K562 (cell line): ENCODE results near the gene EPHB3. TPM values are rescaled to one million over a fixed set of nuclear protein-coding genes. Genes with fewer than 3 reads are reported as not detected.

ENCODE experiments used
- ATAC-seq: fragments of 200-7000 bp; cut with Tn5 transposase; 3 replicates; pipeline ENCODE4 v1.9.1; 2020; ENCODE audit warnings: moderate library complexity
- BruUV-seq: library from RNA; stranded (reverse); fragments of 400-500 nt; replicated peaks from 2 replicates; lab custom pipeline; 2021; lab: Mats Ljungman, UMichigan
- CTCF ChIA-PET: fragments of 300-600 bp; formaldehyde crosslinking; extraction: SDS; loops from one replicate; lab custom pipeline; 2021; ENCODE audit warnings: low intra/inter-chr PET ratio; lab: Yijun Ruan, JAX
- POLR2A ChIA-PET: fragments of 300-600, 350-650 bp; sonication (Branson Sonifier 250); formaldehyde crosslinking; extraction: SDS; loops from one replicate; lab custom pipeline; 2021; ENCODE audit warnings: antibody characterized with exemption, inconsistent platforms; lab: Yijun Ruan, JAX
- DNase-seq, 4 experiments: peaks; one replicate each; pipeline versions ENCODE4 v3.0.0 to v3.0.0-alpha.2; 2011 to 2018; ENCODE audit warnings: low spot score in 3 of 4, mixed read lengths in 3 of 4; ENCODE audit errors: extremely low read depth in 1 of 4
- FAIRE-seq: peaks from 2 replicates; lab custom pipeline; 2011; peaks lifted over from hg19 to GRCh38; lab: Jason Lieb, UNC
- H2AFZ ChIP-seq: 2 replicates; pipeline ENCODE4 v1.6.0; 2011; ENCODE audit warnings: low read depth, low read length, control low read depth, inconsistent platforms
- H3K27ac ChIP-seq: fragments of 200-600 bp; 3 replicates; pipeline ENCODE4 v1.8.0; 2011; ENCODE audit warnings: low read depth, mild to moderate bottlenecking, control low read depth, inconsistent platforms, low read length, moderate library complexity, mixed read lengths; ENCODE audit errors: extremely low read depth
- H3K27me3 ChIP-seq, 2 experiments: fragments of 300-600 bp in 1 of 2; 2 replicates in 1 of 2; 3 replicates in 1 of 2; pipeline versions ENCODE4 v1.6.0 to v1.8.0; 2011; ENCODE audit warnings: inconsistent platforms in 2 of 2, low read length in 2 of 2, mild to moderate bottlenecking in 1 of 2, mixed read lengths in 1 of 2, moderate library complexity in 1 of 2; ENCODE audit not compliant: control insufficient read depth in 2 of 2, insufficient read depth in 2 of 2
- H3K36me3 ChIP-seq: fragments of 300-600 bp; 3 replicates; pipeline ENCODE4 v1.8.0; 2011; ENCODE audit warnings: mild to moderate bottlenecking, low read length, inconsistent platforms; ENCODE audit not compliant: control insufficient read depth, insufficient read depth
- H3K4me1 ChIP-seq, 2 experiments: fragments of 200-600 bp in 1 of 2; replicated peaks in 1 of 2; 2 replicates in 1 of 2; 3 replicates in 1 of 2; pipeline versions ENCODE4 v1.5.1 to v1.8.0; 2011; ENCODE audit warnings: inconsistent platforms in 2 of 2, low read length in 2 of 2, mild to moderate bottlenecking in 1 of 2, mixed read lengths in 1 of 2, moderate library complexity in 1 of 2; ENCODE audit not compliant: control insufficient read depth in 2 of 2, insufficient read depth in 2 of 2
- H3K4me2 ChIP-seq: 2 replicates; pipeline ENCODE4 v1.6.1; 2011; ENCODE audit warnings: low read length, control low read depth, inconsistent platforms, mixed read lengths; ENCODE audit not compliant: insufficient read depth
- H3K4me3 ChIP-seq: fragments of 200-600 bp; sonication (generic), shearing (Covaris generic); 2 replicates; pipeline ENCODE4 v1.5.1; 2016; ENCODE audit warnings: control low read depth, inconsistent platforms
- H3K79me2 ChIP-seq: fragments of 200-600 bp; 3 replicates; pipeline ENCODE4 v1.8.0; 2011; ENCODE audit warnings: low read length, inconsistent platforms; ENCODE audit not compliant: control insufficient read depth, insufficient read depth
- H3K9ac ChIP-seq, 2 experiments: 2 replicates each; pipeline versions ENCODE4 v1.6.0 to v1.6.1; 2011; ENCODE audit warnings: low read depth in 2 of 2, low read length in 2 of 2, control low read depth in 1 of 2, inconsistent platforms in 1 of 2, mild to moderate bottlenecking in 1 of 2, mixed read lengths in 1 of 2; ENCODE audit not compliant: insufficient read depth in 1 of 2
- H3K9me1 ChIP-seq: one replicate; pipeline ENCODE4 v1.6.0; 2011; ENCODE audit warnings: inconsistent platforms, mild to moderate bottlenecking, low read length, moderate library complexity; ENCODE audit not compliant: control insufficient read depth, insufficient read depth
- H3K9me3 ChIP-seq: replicated peaks from 2 replicates; pipeline ENCODE4 v1.5.1; 2011; ENCODE audit warnings: low read depth, low read length, inconsistent platforms; ENCODE audit not compliant: control insufficient read depth, insufficient read depth
- H4K20me1 ChIP-seq: replicated peaks from 2 replicates; pipeline ENCODE4 v1.6.1; 2011; ENCODE audit warnings: low read length, inconsistent platforms, mixed read lengths; ENCODE audit not compliant: control insufficient read depth, insufficient read depth
- ARID3B ChIP-seq: fragments of 250-450 bp; sonication (Bioruptor Pico); IDR thresholded peaks from 2 replicates; pipeline ENCODE4 v1.4.0; 2020; ENCODE audit warnings: borderline replicate concordance
- CHD4 ChIP-seq: fragments of 200-600 bp; sonication (generic); IDR thresholded peaks from 3 replicates; pipeline ENCODE4 v1.6.1; 2012; ENCODE audit warnings: low read depth, mild to moderate bottlenecking, mixed read lengths, low read length, inconsistent platforms; ENCODE audit not compliant: insufficient read depth, insufficient replicate concordance, poor library complexity, severe bottlenecking
- ERF ChIP-seq: fragments of 450-650 bp; formaldehyde crosslinking; IDR thresholded peaks from 2 replicates; pipeline ENCODE4 v1.4.0; 2020; ENCODE audit warnings: mild to moderate bottlenecking, mixed read lengths
- FUS ChIP-seq: fragments of 200-400 bp; formaldehyde crosslinking; optimal IDR thresholded peaks from 2 replicates; pipeline ENCODE3; 2017; ENCODE audit warnings: low read depth, low read length
- MBD2 ChIP-seq: sonication (generic); IDR thresholded peaks from 2 replicates; pipeline ENCODE4 v1.6.1; 2016; ENCODE audit warnings: low read depth, borderline replicate concordance
- MNT ChIP-seq, 2 experiments: fragments of 450-650 bp; conservative IDR thresholded peaks; 2 replicates each; pipeline ENCODE4 v1.6.1; 2017; ENCODE audit warnings: mild to moderate bottlenecking in 2 of 2, moderate library complexity in 2 of 2
- NR3C1 ChIP-seq: sonication (generic); formaldehyde crosslinking; IDR thresholded peaks from 2 replicates; pipeline ENCODE4 v1.8.1; 2022; ENCODE audit warnings: missing genetic modification reagents
- PCBP2 ChIP-seq: fragments of 200-400 bp; formaldehyde crosslinking; IDR thresholded peaks from 2 replicates; pipeline ENCODE4 v1.6.1; 2018; ENCODE audit warnings: low read length, low read depth, mild to moderate bottlenecking, moderate library complexity; ENCODE audit not compliant: poor library complexity, severe bottlenecking
- PHB ChIP-seq: fragments of 250-450 bp; sonication (Bioruptor Pico); IDR thresholded peaks from 2 replicates; pipeline ENCODE4 v1.5.0; 2021
- SIN3A ChIP-seq, 2 experiments: fragments of 150-350 bp in 1 of 2; IDR thresholded peaks; 2 replicates each; pipeline ENCODE4 v1.6.1; 2011 to 2016; ENCODE audit warnings: borderline replicate concordance in 2 of 2, low read depth in 2 of 2, low read length in 2 of 2, mild to moderate bottlenecking in 2 of 2, moderate library complexity in 2 of 2; ENCODE audit not compliant: control insufficient read depth in 1 of 2
- SMARCA5 ChIP-seq: fragments of 450-650 bp; IDR thresholded peaks from 2 replicates; pipeline ENCODE4 v1.6.1; 2016
- STAT5B ChIP-seq: fragments of 250-450 bp; sonication (Bioruptor Pico); IDR thresholded peaks from 2 replicates; pipeline ENCODE4 v1.8.0; 2021; ENCODE audit warnings: mild to moderate bottlenecking, inconsistent platforms
- THAP7 ChIP-seq: fragments of 250-450 bp; sonication (Bioruptor Pico); IDR thresholded peaks from 2 replicates; pipeline ENCODE4 v1.5.0; 2021
- ZBTB7A ChIP-seq: IDR thresholded peaks from 2 replicates; pipeline ENCODE4 v1.6.1; 2011; ENCODE audit warnings: low read depth, mild to moderate bottlenecking, low read length, moderate library complexity, borderline replicate concordance; ENCODE audit not compliant: control insufficient read depth
- ZNF740 ChIP-seq, 3 experiments: fragments of 200-800 bp in 1 of 3; sonication (Bioruptor generic) in 1 of 3; sonication (generic) in 1 of 3; formaldehyde crosslinking in 1 of 3; IDR thresholded peaks; 2 replicates each; pipeline versions ENCODE4 v1.6.1 to v1.8.0; 2016 to 2022; ENCODE audit warnings: mild to moderate bottlenecking in 2 of 3, missing compliant biosample characterization in 2 of 3, missing genetic modification characterization in 2 of 3, missing genetic modification reagents in 1 of 3
- WGBS: fragments of 100-300 bp; shearing (Covaris generic); methylation state at CpG from one replicate; pipeline ENCODE4 v1.1.6; 2016; ENCODE audit warnings: low coverage, mixed read lengths; ENCODE audit not compliant: insufficient coverage; ENCODE audit errors: missing lambda C conversion rate; 5-methylcytosine and 5-hydroxymethylcytosine counted together
- in situ Hi-C: fragments of 300-500 bp; cut with MboI; formaldehyde crosslinking; loops from 4 replicates; pipeline ENCODE4 v1.15.0; 2018; ENCODE audit warnings: inconsistent platforms, mixed read lengths
- intact Hi-C: fragments of 100-400 bp; cut with micrococcal nuclease; formaldehyde crosslinking; loops from 2 replicates; pipeline ENCODE4 v1.14.2; 2022
- polyA plus RNA-seq, 8 experiments: library from polyadenylated mRNA; depleted of rRNA in 4 of 8; stranded (reverse) in 5 of 8; unstranded in 3 of 8; fragments of >200 nt; fragmentation: Nextera tagmentation in 2 of 8; fragmentation: Illumina TruSeq in 1 of 8; extraction: Ambion mirVana in 2 of 8; extraction: Trizol in 1 of 8; gene quantifications; 2 replicates each; pipeline versions ENCODE4 v1.2.1 to v1.2.3, GENCODE V29; 2011 to 2014; ENCODE audit warnings: inconsistent platforms in 1 of 8, missing spikeins in 1 of 8
- total RNA-seq, 7 experiments: library from RNA; depleted of rRNA in 6 of 7; stranded (reverse); fragments of >200 nt in 6 of 7; fragmentation: Illumina TruSeq in 2 of 7; extraction: Trizol in 2 of 7; gene quantifications; 2 replicates each; pipeline versions ENCODE4 v1.2.1 to v1.2.3, GENCODE V29; 2011 to 2021; ENCODE audit warnings: low replicate concordance in 1 of 7

The EPHB3 gene
- total and polyA plus RNA-seq, 9 of the 15 experiments (the other 6 are each of a cell fraction or from before 2014, with no cell fraction given): not detected

- Histone ChIP-seq H2AFZ (no peak overlapping the region), H3K4me1 (peaks cover 0 to 14% of the 10 kb centered on the region in 2 experiments; a peak in 2 of 5 replicates), H4K20me1 (peaks cover 3% of the 10 kb centered on the region), H3K4me2 (no peak overlapping the region), H3K79me2 (no peaks in the 10 kb centered on the region), H3K4me3 (no peak overlapping the region), H3K27ac (no peak overlapping the region), H3K9ac (no peak overlapping the region), H3K9me1 (peaks cover 3% of the 10 kb centered on the region), H3K36me3 (no peaks in the 10 kb centered on the region), H3K9me3 (no peaks in the 10 kb centered on the region), H3K27me3 (peaks cover 63 to 95% of the 10 kb centered on the region in 2 experiments)
- no TSS peak for BruUV-seq
- intact Hi-C loops (no loop called here), in situ Hi-C loops (no loop called here)
- FAIRE-seq (no peak), DNase-seq (no peak), ATAC-seq (no peak)
- 11% methylated on average over 25 of the region's 33 CpGs for WGBS
- ChIA-PET CTCF (interaction anchor here (0.6 kb wide), 1 partner anchor 170 kb away, joined by 4 read pairs; no protein-coding TSS in a partner anchor), POLR2A (interaction anchor here (0.6 to 1.0 kb wide), 3 partner anchors 8 to 1097 kb away, joined by 3 to 5 read pairs (median 3); no protein-coding TSS in a partner anchor)
- no peak for TF ChIP-seq MNT (conservative IDR thresholded peaks at IDR 0.05)
- TF ChIP-seq ARID3B: no peak
- TF ChIP-seq SMARCA5: no peak
- no peak for TF ChIP-seq PHB (CRISPR knock-in tag)
- no peak for TF ChIP-seq ZNF740 (CRISPR knock-in tag; IDR thresholded peaks at IDR 0.05)
- no peak for TF ChIP-seq ZNF740 (tag; IDR thresholded peaks at IDR 0.05)
- no peak for TF ChIP-seq STAT5B
- TF ChIP-seq NR3C1: no peak
- TF ChIP-seq ERF (CRISPR knock-in tag): no peak
- TF ChIP-seq ZBTB7A: no peak
- no peak for TF ChIP-seq PCBP2
- no peak for TF ChIP-seq MBD2
- TF ChIP-seq SIN3A (IDR thresholded peaks at IDR 0.05; ENCODE audit: borderline replicate concordance in 2 of 2, control insufficient read depth in 1 of 2, low read depth in 2 of 2, low read length in 2 of 2): no peak
- TF ChIP-seq CHD4: no peak
- no peak for TF ChIP-seq FUS
- TF ChIP-seq THAP7 (CRISPR knock-in tag): no peak
Measured at GRCh38 chr3:184572633-184573270, 11.2 kb downstream of the EPHB3 start.
